Thyroid gland (tissue), 4 donors: ENCODE results near the gene HDAC11. TPM values are rescaled to one million over a fixed set of nuclear protein-coding genes. Genes with fewer than 3 reads are reported as not detected.

Experiments
- DNase-seq, 2 donors: peaks; one replicate each; pipeline ENCODE4 v3.0.0-alpha.2; 2019
- H3K27ac ChIP-seq, 3 donors: fragments of 200-600 bp; sonication (generic); 1 replicate in 2 of 3; 2 replicates in 1 of 3; pipeline ENCODE4 v1.5.1; 2016 to 2019; ENCODE audit warnings: mild to moderate bottlenecking in 1 of 3, moderate library complexity in 1 of 3
- H3K27me3 ChIP-seq: fragments of 200-600 bp; sonication (generic); one replicate; pipeline ENCODE4 v1.5.1; 2019
- H3K36me3 ChIP-seq, 2 donors: fragments of 200-600 bp; sonication (generic); one replicate each; pipeline ENCODE4 v1.5.1; 2016 to 2019
- H3K4me1 ChIP-seq, 2 donors: fragments of 200-600 bp; sonication (generic); one replicate each; pipeline ENCODE4 v1.5.1; 2017 to 2019
- H3K4me3 ChIP-seq, 3 donors: fragments of 200-600 bp; sonication (generic); replicated peaks in 1 of 3; 1 replicate in 2 of 3; 2 replicates in 1 of 3; pipeline ENCODE4 v1.5.1; 2016; ENCODE audit warnings: mild to moderate bottlenecking in 1 of 3
- H3K9me3 ChIP-seq: fragments of 200-600 bp; sonication (generic); one replicate; pipeline ENCODE4 v1.5.1; 2017
- CTCF ChIP-seq, 6 experiments: fragments of 200-600 bp in 3 of 6; fragments of 450-650 bp in 3 of 6; sonication (generic) in 3 of 6; IDR thresholded peaks; one replicate each; pipeline ENCODE4 v1.5.1; 2016 to 2019; ENCODE audit warnings: antibody characterized with exemption in 6 of 6, mild to moderate bottlenecking in 2 of 6, inconsistent platforms in 1 of 6, moderate library complexity in 1 of 6
- POLR2A ChIP-seq, 2 donors: fragments of 450-650 bp; IDR thresholded peaks; one replicate each; pipeline ENCODE4 v1.6.1; 2017; ENCODE audit warnings: antibody characterized with exemption in 2 of 2, mild to moderate bottlenecking in 2 of 2, moderate library complexity in 1 of 2
- WGBS, 2 donors: methylation state at CpG; one replicate each; pipeline ENCODE4 v1.1.5; 2017; 5-methylcytosine and 5-hydroxymethylcytosine counted together
- intact Hi-C: fragments of 100-400 bp; cut with DNase I; formaldehyde crosslinking; loops from one replicate; pipeline ENCODE4 v1.15.1; 2023
- total RNA-seq, 4 donors: library from RNA; depleted of rRNA; stranded (reverse); fragments of >200 nt; gene quantifications; one replicate each; pipeline ENCODE4 v1.2.3, GENCODE V29; 2016

HDAC11 gene
- total RNA-seq, 4 donors from 2014 or later, result 18.8 to 47.5 (median 30.8) TPM

GRCh38 chr3:13495351-13495813 is 15.3 kb downstream of the HDAC11 start:
- no peaks in the 10 kb centered on the region for H3K36me3 ChIP-seq
- peaks cover 4 to 10% of the 10 kb centered on the region in 2 donors for H3K4me1 ChIP-seq
- H3K27me3 ChIP-seq, result no peaks in the 10 kb centered on the region
- WGBS, 2 donors, result 90 to 96% methylated on average over 3 of the region's 3 CpGs
- TF ChIP-seq CTCF (IDR thresholded peaks at IDR 0.05), result no peak
- TF ChIP-seq POLR2A (IDR thresholded peaks at IDR 0.05), result no peak
- intact Hi-C loops, result loop anchor here (2.0 kb wide), 1 partner anchor 153 kb away; no protein-coding TSS in a partner anchor
- no peak overlapping the region for H3K27ac ChIP-seq
- no peak overlapping the region for H3K4me3 ChIP-seq
- H3K9me3 ChIP-seq, result no peaks in the 10 kb centered on the region
- DNase-seq, result no peak

- Histone ChIP-seq H3K27ac (peak overlapping the region in 2 of 3 donors; percentile 60 to 61), H3K4me3 (no peak overlapping the region), H3K36me3 (no peaks in the 10 kb centered on the region), H3K9me3 (no peaks in the 10 kb centered on the region), H3K27me3 (no peaks in the 10 kb centered on the region), H3K4me1 (peaks cover 4 to 10% of the 10 kb centered on the region in 2 donors)
- peak; percentile 81 to 84 for DNase-seq
- intact Hi-C loops, result loop anchor here (2.0 kb wide), 1 partner anchor 153 kb away; no protein-coding TSS in a partner anchor
- TF ChIP-seq CTCF (IDR thresholded peaks at IDR 0.05) (peak; percentile 83 to 95 (median 90)), POLR2A (IDR thresholded peaks at IDR 0.05) (no peak)
- WGBS, 2 donors, result 39 to 49% methylated on average over 10 to 11 of the region's 12 CpGs
Measured at GRCh38 chr3:13495921-13496723, 16.0 kb downstream of the HDAC11 start.

GRCh38 chr3:13496879-13497278 is 16.8 kb downstream of the HDAC11 start:
- H3K27ac ChIP-seq, result peak overlapping the region in 2 of 3 donors; percentile 60 to 61
- no peak overlapping the region for H3K4me3 ChIP-seq
- peaks cover 4 to 10% of the 10 kb centered on the region in 2 donors for H3K4me1 ChIP-seq
- intact Hi-C loops, result no loop called here
- TF ChIP-seq CTCF (IDR thresholded peaks at IDR 0.05) (no peak), POLR2A (IDR thresholded peaks at IDR 0.05) (no peak)
- no peaks in the 10 kb centered on the region for H3K9me3 ChIP-seq
- whole genome bisulfite sequencing, 2 donors, result 68 to 71% methylated on average over 6 of the region's 6 CpGs
- no peaks in the 10 kb centered on the region for H3K27me3 ChIP-seq
- H3K36me3 ChIP-seq, result no peaks in the 10 kb centered on the region
- DNase-seq, result no peak

- 88 to 91% methylated on average over 2 of the region's 2 CpGs for WGBS, 2 donors
- intact Hi-C loops, result no loop called here
Measured at GRCh38 chr3:13497386-13497785, 17.3 kb downstream of the HDAC11 start.

More at GRCh38 chr3:13497386-13497785, 17.3 kb downstream of the HDAC11 start:
- no peak for DNase-seq
- Histone ChIP-seq H3K4me1 (peaks cover 4 to 10% of the 10 kb centered on the region in 2 donors), H3K4me3 (no peak overlapping the region), H3K27ac (no peak overlapping the region), H3K27me3 (no peaks in the 10 kb centered on the region), H3K9me3 (no peaks in the 10 kb centered on the region), H3K36me3 (no peaks in the 10 kb centered on the region)
- no peak for TF ChIP-seq POLR2A (IDR thresholded peaks at IDR 0.05)
- no peak for TF ChIP-seq CTCF (IDR thresholded peaks at IDR 0.05)
